C4-2B (cell line): ENCODE results near the gene TMEM179.

Experiments
- ZFX ChIP-seq: fragments of 450-650 bp; IDR thresholded peaks from 2 replicates; pipeline ENCODE4 v1.6.1; 2017
- TF ChIP-seq, protein P1 (sequence below): fragments of 450-650 bp; conservative IDR thresholded peaks from 2 replicates; pipeline ENCODE4 v1.5.1; 2017; ENCODE audit warnings: mild to moderate bottlenecking

DNA sequence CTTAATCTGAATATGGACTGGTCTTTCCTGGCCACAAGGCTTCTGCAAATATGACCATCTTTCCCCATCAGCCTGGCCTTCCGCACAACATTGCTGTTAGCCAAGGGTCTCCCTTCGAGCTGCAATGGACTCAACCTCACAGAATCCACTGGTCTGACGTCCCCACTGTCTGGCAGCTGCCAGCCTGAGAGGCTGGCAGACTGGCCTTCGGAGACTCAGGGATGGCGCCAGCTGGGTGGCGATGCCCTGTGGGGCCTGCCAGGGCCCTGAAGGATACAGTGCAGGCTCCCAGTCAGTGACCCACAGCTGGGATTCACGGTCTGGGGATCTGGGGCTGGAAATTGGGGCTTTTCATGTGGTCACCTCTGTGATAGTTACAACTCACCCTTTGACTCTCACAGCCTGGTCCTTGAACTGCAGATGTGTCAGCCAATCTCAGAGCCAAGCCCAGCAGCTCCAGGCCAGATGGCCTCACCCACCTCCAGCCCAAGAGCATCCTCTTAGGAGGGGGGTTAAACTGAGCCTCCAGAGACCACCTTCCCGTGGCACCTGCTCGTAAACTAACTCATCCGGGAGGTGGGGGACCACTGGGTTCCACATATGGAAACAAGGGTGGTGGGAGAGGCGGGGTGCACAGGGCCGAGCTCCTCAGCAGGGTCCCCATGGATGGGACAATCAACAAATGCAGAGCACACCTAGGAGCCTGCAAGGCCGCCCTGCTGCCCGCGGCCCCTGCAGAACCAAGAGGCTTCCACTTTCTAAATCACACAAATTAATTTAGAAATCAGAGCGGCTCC lies 46.1 kb downstream of the TMEM179 start:
- TF ChIP-seq, protein P1, sequence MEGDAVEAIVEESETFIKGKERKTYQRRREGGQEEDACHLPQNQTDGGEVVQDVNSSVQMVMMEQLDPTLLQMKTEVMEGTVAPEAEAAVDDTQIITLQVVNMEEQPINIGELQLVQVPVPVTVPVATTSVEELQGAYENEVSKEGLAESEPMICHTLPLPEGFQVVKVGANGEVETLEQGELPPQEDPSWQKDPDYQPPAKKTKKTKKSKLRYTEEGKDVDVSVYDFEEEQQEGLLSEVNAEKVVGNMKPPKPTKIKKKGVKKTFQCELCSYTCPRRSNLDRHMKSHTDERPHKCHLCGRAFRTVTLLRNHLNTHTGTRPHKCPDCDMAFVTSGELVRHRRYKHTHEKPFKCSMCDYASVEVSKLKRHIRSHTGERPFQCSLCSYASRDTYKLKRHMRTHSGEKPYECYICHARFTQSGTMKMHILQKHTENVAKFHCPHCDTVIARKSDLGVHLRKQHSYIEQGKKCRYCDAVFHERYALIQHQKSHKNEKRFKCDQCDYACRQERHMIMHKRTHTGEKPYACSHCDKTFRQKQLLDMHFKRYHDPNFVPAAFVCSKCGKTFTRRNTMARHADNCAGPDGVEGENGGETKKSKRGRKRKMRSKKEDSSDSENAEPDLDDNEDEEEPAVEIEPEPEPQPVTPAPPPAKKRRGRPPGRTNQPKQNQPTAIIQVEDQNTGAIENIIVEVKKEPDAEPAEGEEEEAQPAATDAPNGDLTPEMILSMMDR = no peak
- TF ChIP-seq ZFX = no peak
